Measurements from ENCODE around the gene MTM1. TPM values are rescaled to one million over a fixed set of nuclear protein-coding genes. Genes with fewer than 3 reads are reported as not detected.

The MTM1 gene
- total and polyA plus RNA-seq, 2 experiments from 2014 or later, result 8.7 to 15.4 TPM

- Histone ChIP-seq H3K27ac (no peak overlapping the region), H3K9me2 (replicated peaks; ENCODE audit: insufficient read depth) (no peaks in the 10 kb centered on the region), H3K27me3 (no peaks in the 10 kb centered on the region), H3K79me2 (no peaks in the 10 kb centered on the region), H2AFZ (no peak overlapping the region), H3K9me3 (ENCODE audit: low read depth) (no peaks in the 10 kb centered on the region), H3K4me2 (no peak overlapping the region), H4K20me1 (ENCODE audit: insufficient read depth, poor library complexity, severe bottlenecking) (no peaks in the 10 kb centered on the region), H3K36me3 (replicated peaks; ENCODE audit: insufficient read depth, low read depth) (no peaks in the 10 kb centered on the region), H3K4me3 (no peak overlapping the region), H3K4me1 (ENCODE audit: insufficient read depth) (no peaks in the 10 kb centered on the region)
- no peak for TF ChIP-seq CTCF (IDR thresholded peaks at IDR 0.05; ENCODE audit: poor library complexity)
- no peak for TF ChIP-seq EZH2 (IDR thresholded peaks at IDR 0.05; ENCODE audit: borderline replicate concordance)
- TF ChIP-seq EZH2phosphoT487 (IDR thresholded peaks at IDR 0.05; ENCODE audit: low read depth, severe bottlenecking, unreplicated experiment), result no peak
- 80% methylated on average over 2 of the region's 2 CpGs for WGBS (ENCODE audit: low lambda C conversion rate, missing lambda C conversion rate)
- no peak for DNase-seq (ENCODE audit: low spot score)
Measured at GRCh38 chrX:150548684-150549083, 19.7 kb upstream of the MTM1 start.

- H3K4me1 ChIP-seq (ENCODE audit: insufficient read depth), result no peaks in the 10 kb centered on the region
- 83% methylated on average over 3 of the region's 3 CpGs for WGBS (ENCODE audit: low lambda C conversion rate, missing lambda C conversion rate)
- no peaks in the 10 kb centered on the region for H3K79me2 ChIP-seq
- no peak overlapping the region for H3K4me2 ChIP-seq
- DNase-seq (ENCODE audit: low spot score), result no peak
- no peaks in the 10 kb centered on the region for H3K9me3 ChIP-seq (ENCODE audit: low read depth)
- H3K4me3 ChIP-seq, result no peak overlapping the region
- no peaks in the 10 kb centered on the region for H3K9me2 ChIP-seq (replicated peaks; ENCODE audit: insufficient read depth)
- no peaks in the 10 kb centered on the region for H3K27me3 ChIP-seq
- no peaks in the 10 kb centered on the region for H4K20me1 ChIP-seq (ENCODE audit: insufficient read depth, poor library complexity, severe bottlenecking)
- no peaks in the 10 kb centered on the region for H3K36me3 ChIP-seq (replicated peaks; ENCODE audit: insufficient read depth, low read depth)
- TF ChIP-seq EZH2 (IDR thresholded peaks at IDR 0.05; ENCODE audit: borderline replicate concordance) (no peak), EZH2phosphoT487 (IDR thresholded peaks at IDR 0.05; ENCODE audit: low read depth, severe bottlenecking, unreplicated experiment) (no peak), CTCF (IDR thresholded peaks at IDR 0.05; ENCODE audit: poor library complexity) (no peak)
- no peak overlapping the region for H2AFZ ChIP-seq
- no peak overlapping the region for H3K27ac ChIP-seq
Measured at GRCh38 chrX:150551963-150552362, 16.5 kb upstream of the MTM1 start.

- H3K27me3 ChIP-seq, result no peaks in the 10 kb centered on the region
- H3K79me2 ChIP-seq, result no peaks in the 10 kb centered on the region
- H3K4me3 ChIP-seq, result no peak overlapping the region
- H3K4me1 ChIP-seq (ENCODE audit: insufficient read depth), result no peaks in the 10 kb centered on the region
- no peak for DNase-seq (ENCODE audit: low spot score)
- TF ChIP-seq EZH2phosphoT487 (IDR thresholded peaks at IDR 0.05; ENCODE audit: low read depth, severe bottlenecking, unreplicated experiment) (no peak), CTCF (IDR thresholded peaks at IDR 0.05; ENCODE audit: poor library complexity) (no peak), EZH2 (IDR thresholded peaks at IDR 0.05; ENCODE audit: borderline replicate concordance) (no peak)
- no peaks in the 10 kb centered on the region for H4K20me1 ChIP-seq (ENCODE audit: insufficient read depth, poor library complexity, severe bottlenecking)
- H2AFZ ChIP-seq, result no peak overlapping the region
- no peak overlapping the region for H3K27ac ChIP-seq
- no peaks in the 10 kb centered on the region for H3K9me2 ChIP-seq (replicated peaks; ENCODE audit: insufficient read depth)
- no peaks in the 10 kb centered on the region for H3K9me3 ChIP-seq (ENCODE audit: low read depth)
- WGBS (ENCODE audit: low lambda C conversion rate, missing lambda C conversion rate), result 31% methylated on average over 7 of the region's 7 CpGs
- H3K4me2 ChIP-seq, result no peak overlapping the region
- H3K36me3 ChIP-seq (replicated peaks; ENCODE audit: insufficient read depth, low read depth), result no peaks in the 10 kb centered on the region
Measured at GRCh38 chrX:150558424-150558823, 10.0 kb upstream of the MTM1 start.

- Histone ChIP-seq H3K9me2 (replicated peaks; ENCODE audit: insufficient read depth) (no peaks in the 10 kb centered on the region), H3K4me2 (no peak overlapping the region)
Measured at GRCh38 chrX:150564838-150565237, 3.6 kb upstream of the MTM1 start.

More at GRCh38 chrX:150564838-150565237, 3.6 kb upstream of the MTM1 start:
- Histone ChIP-seq H3K4me1 (ENCODE audit: insufficient read depth) (peaks cover 2% of the 10 kb centered on the region), H3K9me3 (ENCODE audit: low read depth) (no peaks in the 10 kb centered on the region), H3K27ac (no peak overlapping the region), H3K79me2 (peaks cover 7% of the 10 kb centered on the region), H4K20me1 (ENCODE audit: insufficient read depth, poor library complexity, severe bottlenecking) (no peaks in the 10 kb centered on the region), H3K36me3 (replicated peaks; ENCODE audit: insufficient read depth, low read depth) (no peaks in the 10 kb centered on the region), H3K27me3 (no peaks in the 10 kb centered on the region), H3K4me3 (no peak overlapping the region), H2AFZ (no peak overlapping the region)
- WGBS (ENCODE audit: low lambda C conversion rate, missing lambda C conversion rate), result 59% methylated on average over 3 of the region's 3 CpGs
- TF ChIP-seq CTCF (IDR thresholded peaks at IDR 0.05; ENCODE audit: poor library complexity) (no peak), EZH2phosphoT487 (IDR thresholded peaks at IDR 0.05; ENCODE audit: low read depth, severe bottlenecking, unreplicated experiment) (no peak), EZH2 (IDR thresholded peaks at IDR 0.05; ENCODE audit: borderline replicate concordance) (no peak)
- no peak for DNase-seq (ENCODE audit: low spot score)

Measured in hepatocyte (in vitro differentiated cells).